ENCODE data around the gene LRRC61. TPM values are rescaled to one million over a fixed set of nuclear protein-coding genes. Genes with fewer than 3 reads are reported as not detected.

Gene LRRC61
- total and polyA plus RNA-seq, 2 of the 13 experiments (the other 11 are each of a cell fraction or from before 2014, with no cell fraction given) = 33.0 to 34.8 TPM

GRCh38 chr7:150378115-150378852, 55.1 kb downstream of the LRRC61 start (continued):
- TF ChIP-seq FOXK1 (CRISPR knock-in tag; IDR thresholded peaks at IDR 0.05; ENCODE audit: borderline replicate concordance, low read depth) (peak; percentile 41; the same call in 1 of the 2 replicates), ZSCAN31 (CRISPR knock-in tag; IDR thresholded peaks at IDR 0.05; ENCODE audit: low read depth) (peak; percentile 13; the same call in 1 of the 2 replicates), MED13 (CRISPR knock-in tag; IDR thresholded peaks at IDR 0.05) (no peak), GZF1 (CRISPR knock-in tag; IDR thresholded peaks at IDR 0.05) (no peak), HOXA9 (CRISPR knock-in tag; IDR thresholded peaks at IDR 0.05; ENCODE audit: borderline replicate concordance) (no peak), ZNF761 (CRISPR knock-in tag; conservative IDR thresholded peaks at IDR 0.05) (no peak), TGIF2 (CRISPR knock-in tag; IDR thresholded peaks at IDR 0.05) (no peak), ZFP82 (CRISPR knock-in tag; IDR thresholded peaks at IDR 0.05; ENCODE audit: borderline replicate concordance) (0 out of 2 replicates have a peak, but pooled peaks have one; percentile 25), ZNF180 (CRISPR knock-in tag; IDR thresholded peaks at IDR 0.05; ENCODE audit: borderline replicate concordance, low read depth) (no peak), ZSCAN5A (CRISPR knock-in tag; IDR thresholded peaks at IDR 0.05; ENCODE audit: borderline replicate concordance) (no peak), RFX1 (IDR thresholded peaks at IDR 0.05) (no peak), ZNF75D (CRISPR knock-in tag; IDR thresholded peaks at IDR 0.05; ENCODE audit: borderline replicate concordance) (no peak), THAP11 (CRISPR knock-in tag; IDR thresholded peaks at IDR 0.05) (0 out of 2 replicates have a peak, but pooled peaks have one; percentile 14), POLR2G (IDR thresholded peaks at IDR 0.05; ENCODE audit: low read depth, low read length) (peak; percentile 19), ZNF746 (CRISPR knock-in tag; IDR thresholded peaks at IDR 0.05) (peak; percentile 32; the same call in 1 of the 2 replicates), STAT5B (CRISPR knock-in tag; IDR thresholded peaks at IDR 0.05) (no peak), FOXA1 (IDR thresholded peaks at IDR 0.05) (no peak), FOXA1 (CRISPR knock-in tag; IDR thresholded peaks at IDR 0.05) (peak; percentile 67), DMAP1 (CRISPR knock-in tag; IDR thresholded peaks at IDR 0.05) (peak; percentile 27; the same call in 1 of the 2 replicates), SOX6 (IDR thresholded peaks at IDR 0.05) (no peak), SOX6 (CRISPR knock-in tag; IDR thresholded peaks at IDR 0.05) (peak; percentile 61), SP5 (CRISPR knock-in tag; IDR thresholded peaks at IDR 0.05; ENCODE audit: borderline replicate concordance, low read depth) (0 out of 2 replicates have a peak, but pooled peaks have one; percentile 52), MTA1 (CRISPR knock-in tag; IDR thresholded peaks at IDR 0.05; ENCODE audit: borderline replicate concordance) (0 out of 2 replicates have a peak, but pooled peaks have one; percentile 25), ESRRA (CRISPR knock-in tag; IDR thresholded peaks at IDR 0.05; ENCODE audit: low read depth) (0 out of 2 replicates have a peak, but pooled peaks have one; percentile 25), ZSCAN25 (CRISPR knock-in tag; IDR thresholded peaks at IDR 0.05) (0 out of 2 replicates have a peak, but pooled peaks have one; percentile 33)

Measured in HepG2 (cell line).